Activated CD8-positive, alpha-beta T cell treated with anti-CD3 and anti-CD28 coated beads, Interleukin-2, amount 10 ng/mL, durations not matched to agents 7 days and 5 days (primary cell): ENCODE measurements around the gene CNOT6L. TPM values are rescaled to one million over a fixed set of nuclear protein-coding genes. Genes with fewer than 3 reads are reported as not detected.

ENCODE experiments used
- ATAC-seq: fragments of 150-1000 bp; cut with Tn5 transposase; one replicate; pipeline ENCODE4 v1.10.0; 2021; ENCODE audit warnings: moderate library complexity
- CTCF ChIA-PET: fragments of 350-600 bp; sonication (Branson Sonifier 250); formaldehyde crosslinking; loops from one replicate; lab custom pipeline; 2021; ENCODE audit warnings: antibody characterized with exemption; lab: Charles Lee
- POLR2A ChIA-PET: fragments of 350-600 bp; sonication (Branson Sonifier 250); formaldehyde crosslinking; loops from one replicate; lab custom pipeline; 2021; ENCODE audit warnings: antibody characterized with exemption; lab: Charles Lee
- DNase-seq: peaks from one replicate; pipeline ENCODE4 v3.0.0-alpha.2; 2020
- H3K27ac Mint-ChIP-seq: one replicate; pipeline ENCODE4 v1.8.0; 2021; ENCODE audit warnings: mild to moderate bottlenecking, mixed read lengths
- H3K27me3 Mint-ChIP-seq: one replicate; pipeline ENCODE4 v1.8.0; 2021; ENCODE audit warnings: low read depth, mixed read lengths
- H3K36me3 Mint-ChIP-seq: one replicate; pipeline ENCODE4 v1.8.0; 2021; ENCODE audit warnings: low read depth, mixed read lengths
- H3K4me1 Mint-ChIP-seq: one replicate; pipeline ENCODE4 v1.8.0; 2021; ENCODE audit warnings: low read depth, mixed read lengths
- H3K4me3 Mint-ChIP-seq: one replicate; pipeline ENCODE4 v1.8.0; 2021; ENCODE audit warnings: mild to moderate bottlenecking, mixed read lengths
- H3K9me3 Mint-ChIP-seq: one replicate; pipeline ENCODE4 v1.8.0; 2022; ENCODE audit warnings: mixed read lengths; ENCODE audit not compliant: insufficient read depth
- total RNA-seq, 2 experiments: library from RNA; stranded (reverse); gene quantifications; one replicate each; pipeline ENCODE4 v1.2.3, GENCODE V29; 2021

CNOT6L gene
- total RNA-seq, 2 experiments from 2014 or later: 107 to 108 TPM

- CTCF ChIA-PET: interaction anchor here (0.7 to 2.8 kb wide), 8 partner anchors 14 to 41 kb away, joined by 3 to 28 read pairs (median 6); partner anchors contain the start of gene MRPL1
- peak overlapping the region; percentile 92 for H3K4me3 Mint-ChIP-seq
- peaks cover 23% of the 10 kb centered on the region for H3K36me3 Mint-ChIP-seq
- H3K9me3 Mint-ChIP-seq: no peaks in the 10 kb centered on the region
- H3K27ac Mint-ChIP-seq: peak overlapping the region; percentile 99
- peak; percentile 29 for DNase-seq
- H3K27me3 Mint-ChIP-seq: no peaks in the 10 kb centered on the region
- POLR2A ChIA-PET: interaction anchor here (0.6 to 7.3 kb wide), 26 partner anchors 8 to 227 kb away, joined by 3 to 437 read pairs (median 4); partner anchors contain the start of gene MRPL1
- peaks cover 27% of the 10 kb centered on the region for H3K4me1 Mint-ChIP-seq
- no peak for ATAC-seq
These were observed 1.7 kb upstream of the CNOT6L start for GRCh38 chr4:77820649-77821561.

GRCh38 chr4:77819843-77820648 is 878 bp upstream of the CNOT6L start:
- CTCF ChIA-PET: interaction anchor here (0.7 to 2.8 kb wide), 8 partner anchors 13 to 42 kb away, joined by 3 to 28 read pairs (median 6); partner anchors contain the start of gene MRPL1
- peak overlapping the region; percentile 92 for H3K4me3 Mint-ChIP-seq
- no peaks in the 10 kb centered on the region for H3K9me3 Mint-ChIP-seq
- DNase-seq: peak; percentile 96
- ATAC-seq: peak; percentile 81
- no peaks in the 10 kb centered on the region for H3K27me3 Mint-ChIP-seq
- POLR2A ChIA-PET: interaction anchor here (0.6 to 7.3 kb wide), 25 partner anchors 8 to 226 kb away, joined by 3 to 437 read pairs (median 4); partner anchors contain the start of gene MRPL1
- peaks cover 36% of the 10 kb centered on the region for H3K4me1 Mint-ChIP-seq
- H3K27ac Mint-ChIP-seq: peak overlapping the region; percentile 99
- H3K36me3 Mint-ChIP-seq: peaks cover 28% of the 10 kb centered on the region

GRCh38 chr4:77819404-77819842 is 255 bp upstream of the CNOT6L start:
- peak overlapping the region; percentile 96 for H3K4me3 Mint-ChIP-seq
- H3K4me1 Mint-ChIP-seq: peaks cover 41% of the 10 kb centered on the region
- H3K9me3 Mint-ChIP-seq: no peaks in the 10 kb centered on the region

GRCh38 chr4:77818073-77818601 is 1.0 kb downstream of the CNOT6L start:
- Mint-ChIP-seq H3K9me3 (no peaks in the 10 kb centered on the region), H3K36me3 (peaks cover 34% of the 10 kb centered on the region), H3K27ac (peak overlapping the region; percentile 94), H3K4me1 (peaks cover 50% of the 10 kb centered on the region), H3K27me3 (no peaks in the 10 kb centered on the region), H3K4me3 (peak overlapping the region; percentile 98)
- peak; percentile 27 for ATAC-seq
- ChIA-PET CTCF (interaction anchor here (0.7 to 3.0 kb wide), 15 partner anchors 9 to 120 kb away, joined by 3 to 34 read pairs (median 5); partner anchors contain the start of gene MRPL1), POLR2A (interaction anchor here (0.5 to 7.3 kb wide), 15 partner anchors 9 to 85 kb away, joined by 3 to 437 read pairs (median 4); partner anchors contain the start of gene MRPL1)
- peak; percentile 62 for DNase-seq

More at GRCh38 chr4:77819404-77819842, 255 bp upstream of the CNOT6L start:
- peak overlapping the region; percentile 99 for H3K27ac Mint-ChIP-seq
- H3K36me3 Mint-ChIP-seq: peaks cover 28% of the 10 kb centered on the region
- no peaks in the 10 kb centered on the region for H3K27me3 Mint-ChIP-seq
- POLR2A ChIA-PET: interaction anchor here (0.6 to 7.3 kb wide), 25 partner anchors 9 to 226 kb away, joined by 3 to 437 read pairs (median 4); partner anchors contain the start of gene MRPL1
- peak; percentile 17 for ATAC-seq
- peak; percentile 40 for DNase-seq
- CTCF ChIA-PET: interaction anchor here (1.6 to 2.8 kb wide), 4 partner anchors 16 to 42 kb away, joined by 4 to 28 read pairs (median 14); partner anchors contain the start of gene MRPL1

GRCh38 chr4:77817304-77818072 is 1.7 kb downstream of the CNOT6L start:
- peak overlapping the region; percentile 94 for H3K27ac Mint-ChIP-seq
- no peak for DNase-seq
- H3K4me1 Mint-ChIP-seq: peaks cover 52% of the 10 kb centered on the region
- H3K36me3 Mint-ChIP-seq: peaks cover 40% of the 10 kb centered on the region
- H3K9me3 Mint-ChIP-seq: no peaks in the 10 kb centered on the region
- ChIA-PET POLR2A (interaction anchor here (0.7 to 7.3 kb wide), 10 partner anchors 9 to 65 kb away, joined by 3 to 437 read pairs (median 4); partner anchors contain the start of gene MRPL1), CTCF (interaction anchor here (0.7 to 3.0 kb wide), 15 partner anchors 8 to 119 kb away, joined by 3 to 34 read pairs (median 5); partner anchors contain the start of gene MRPL1)
- H3K4me3 Mint-ChIP-seq: peak overlapping the region; percentile 98
- H3K27me3 Mint-ChIP-seq: no peaks in the 10 kb centered on the region
- no peak for ATAC-seq

- Mint-ChIP-seq H3K4me1 (peaks cover 50% of the 10 kb centered on the region), H3K9me3 (no peaks in the 10 kb centered on the region), H3K4me3 (peak overlapping the region; percentile 57), H3K36me3 (peaks cover 45% of the 10 kb centered on the region), H3K27me3 (no peaks in the 10 kb centered on the region), H3K27ac (no peak overlapping the region)
- DNase-seq: no peak
- ChIA-PET POLR2A (interaction anchor here (3.3 to 7.3 kb wide), 2 partner anchors 16 to 43 kb away, joined by 31 to 437 read pairs; partner anchors contain the start of gene MRPL1), CTCF (interaction anchor here (1.8 to 3.0 kb wide), 4 partner anchors 16 to 45 kb away, joined by 10 to 34 read pairs (median 18); partner anchors contain the start of gene MRPL1)
- no peak for ATAC-seq
These were observed 2.6 kb downstream of the CNOT6L start for GRCh38 chr4:77816546-77816945.

- ChIA-PET POLR2A (interaction anchor here (0.6 to 7.3 kb wide), 2 partner anchors 44 to 149 kb away, joined by 3 to 437 read pairs; partner anchors contain the start of gene MRPL1), CTCF (no interaction called here)
- peaks cover 55% of the 10 kb centered on the region for H3K4me1 Mint-ChIP-seq
- DNase-seq: no peak
- no peaks in the 10 kb centered on the region for H3K9me3 Mint-ChIP-seq
- no peaks in the 10 kb centered on the region for H3K27me3 Mint-ChIP-seq
- ATAC-seq: no peak
- peaks cover 53% of the 10 kb centered on the region for H3K36me3 Mint-ChIP-seq
- H3K4me3 Mint-ChIP-seq: no peak overlapping the region
- no peak overlapping the region for H3K27ac Mint-ChIP-seq
These were observed 3.5 kb downstream of the CNOT6L start for GRCh38 chr4:77815636-77816035.

- DNase-seq: no peak
- Mint-ChIP-seq H3K4me1 (peaks cover 64% of the 10 kb centered on the region), H3K36me3 (peaks cover 40% of the 10 kb centered on the region), H3K9me3 (no peaks in the 10 kb centered on the region), H3K4me3 (no peak overlapping the region), H3K27ac (no peak overlapping the region), H3K27me3 (no peaks in the 10 kb centered on the region)
- ATAC-seq: no peak
- ChIA-PET CTCF (interaction anchor here (1.0 kb wide), 1 partner anchor 12 kb away, joined by 4 read pairs; no protein-coding TSS in a partner anchor), POLR2A (interaction anchor here (0.5 kb wide), 1 partner anchor 52 kb away, joined by 5 read pairs; no protein-coding TSS in a partner anchor)
These were observed 13.3 kb downstream of the CNOT6L start for GRCh38 chr4:77805840-77806239.

- DNase-seq (no peak), ATAC-seq (no peak)
- H3K4me1 Mint-ChIP-seq: peaks cover 70% of the 10 kb centered on the region
- H3K27me3 Mint-ChIP-seq: no peaks in the 10 kb centered on the region
- H3K9me3 Mint-ChIP-seq: no peaks in the 10 kb centered on the region
- peaks cover 37% of the 10 kb centered on the region for H3K36me3 Mint-ChIP-seq
- H3K4me3 Mint-ChIP-seq: no peak overlapping the region
- ChIA-PET POLR2A (interaction anchor here (1.0 kb wide), 1 partner anchor 16 kb away, joined by 3 read pairs; no protein-coding TSS in a partner anchor), CTCF (no interaction called here)
- no peak overlapping the region for H3K27ac Mint-ChIP-seq
These were observed 14.7 kb downstream of the CNOT6L start for GRCh38 chr4:77804471-77804870.

GRCh38 chr4:77802402-77802801 is 16.8 kb downstream of the CNOT6L start:
- ChIA-PET CTCF (interaction anchor here (1.6 kb wide), 1 partner anchor 11 kb away, joined by 4 read pairs; no protein-coding TSS in a partner anchor), POLR2A (interaction anchor here (0.8 to 1.3 kb wide), 2 partner anchors 15 to 60 kb away, joined by 3 to 4 read pairs; no protein-coding TSS in a partner anchor)
- no peak for DNase-seq
- Mint-ChIP-seq H3K27me3 (no peaks in the 10 kb centered on the region), H3K27ac (no peak overlapping the region), H3K36me3 (peaks cover 40% of the 10 kb centered on the region), H3K9me3 (no peaks in the 10 kb centered on the region), H3K4me1 (peaks cover 72% of the 10 kb centered on the region), H3K4me3 (no peak overlapping the region)
- no peak for ATAC-seq
